HG03457 (cell line): ENCODE measurements around the gene PLIN4.

Experiments used
- ATAC-seq: cut with Tn5 transposase; IDR thresholded peaks from one replicate; pipeline ENCODE4 v1.9.1; 2021; ENCODE audit warnings: moderate number of reproducible peaks; ENCODE audit not compliant: unreplicated experiment

The PLIN4 gene

GRCh38 chr19:4507804-4508203, 10.5 kb downstream of the PLIN4 start:
- ATAC-seq = no peak

- no peak for ATAC-seq
These were observed 11.2 kb downstream of the PLIN4 start for GRCh38 chr19:4507150-4507452.

- no peak for ATAC-seq
These were observed 11.7 kb downstream of the PLIN4 start for GRCh38 chr19:4506449-4507149.

- ATAC-seq = no peak
These were observed 12.5 kb downstream of the PLIN4 start for GRCh38 chr19:4505570-4506448.

- no peak for ATAC-seq
These were observed 13.3 kb downstream of the PLIN4 start for GRCh38 chr19:4504891-4505569.

- ATAC-seq = no peak
These were observed 14.0 kb downstream of the PLIN4 start for GRCh38 chr19:4504297-4504701.

- no peak for ATAC-seq
These were observed 14.5 kb downstream of the PLIN4 start for GRCh38 chr19:4503825-4504170.

- ATAC-seq = no peak
These were observed 15.0 kb downstream of the PLIN4 start for GRCh38 chr19:4503132-4503824.

GRCh38 chr19:4502282-4503131, 15.8 kb downstream of the PLIN4 start:
- ATAC-seq = no peak

GRCh38 chr19:4501691-4502090, 16.6 kb downstream of the PLIN4 start:
- ATAC-seq = no peak

- ATAC-seq = no peak
These were observed 17.3 kb downstream of the PLIN4 start for GRCh38 chr19:4500841-4501591.

- no peak for ATAC-seq
These were observed 18.4 kb downstream of the PLIN4 start for GRCh38 chr19:4499855-4500254.

- ATAC-seq = no peak
These were observed 19.0 kb downstream of the PLIN4 start for GRCh38 chr19:4499318-4499717.

GRCh38 chr19:4498694-4499093, 19.6 kb downstream of the PLIN4 start:
- no peak for ATAC-seq

GRCh38 chr19:4497770-4498389, 20.4 kb downstream of the PLIN4 start:
- ATAC-seq = no peak

GRCh38 chr19:4496304-4496703, 22.0 kb downstream of the PLIN4 start:
- no peak for ATAC-seq

GRCh38 chr19:4495471-4495870, 22.8 kb downstream of the PLIN4 start:
- no peak for ATAC-seq

- ATAC-seq = no peak
These were observed 23.6 kb downstream of the PLIN4 start for GRCh38 chr19:4494691-4495064.

- no peak for ATAC-seq
These were observed 24.2 kb downstream of the PLIN4 start for GRCh38 chr19:4493929-4494690.
